Skin epidermis (tissue), 12 donors: ENCODE results near the gene EVX1.
A peak's percentile ranks its signal among the peaks of the same experiment; 100 is the strongest.

ENCODE experiments used
- H3K27ac ChIP-seq, 21 experiments: fragments of 200-600 bp; sonication (generic) in 11 of 21; one replicate each; pipeline ENCODE4 v1.5.0; 2020; ENCODE audit warnings: mild to moderate bottlenecking in 3 of 21, inconsistent platforms in 2 of 21, moderate library complexity in 2 of 21
- H3K4me3 ChIP-seq, 7 experiments: fragments of 200-600 bp; sonication (generic) in 2 of 7; one replicate each; pipeline ENCODE4 v1.5.0; 2020; ENCODE audit warnings: inconsistent platforms in 2 of 7, mild to moderate bottlenecking in 2 of 7, moderate library complexity in 1 of 7

The EVX1 gene

DNA sequence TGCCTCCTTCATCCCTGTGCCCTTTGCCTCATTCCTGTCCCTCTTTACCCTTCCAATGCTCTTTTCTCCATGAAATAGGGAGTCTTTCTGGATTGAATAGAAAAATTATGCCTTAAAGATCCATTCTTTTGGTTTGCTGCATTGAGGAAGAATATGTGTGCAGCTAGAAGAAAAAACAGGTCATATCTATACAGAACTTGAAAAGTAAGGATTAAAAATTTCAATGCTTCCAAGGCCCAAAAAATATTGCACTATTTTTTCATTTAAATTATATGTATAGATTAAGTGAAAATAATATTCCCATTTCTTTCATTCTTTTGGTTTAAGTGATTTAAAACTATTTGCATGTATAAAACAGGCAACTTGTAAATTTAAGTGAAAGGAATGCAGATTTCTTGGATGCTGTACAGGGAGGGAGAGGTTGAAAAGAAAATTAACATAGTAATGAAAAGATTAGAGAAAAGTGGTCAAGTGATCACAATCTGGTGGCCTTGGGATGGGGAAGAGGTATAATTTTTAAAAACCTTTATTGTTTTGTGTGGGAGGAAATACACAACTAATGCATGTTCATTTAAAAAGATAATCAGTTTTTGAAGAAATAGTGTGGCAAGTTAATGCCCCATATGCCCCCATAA lies 18.5 kb upstream of the EVX1 start:
- Histone ChIP-seq H3K27ac (no peak overlapping the region), H3K4me3 (no peak overlapping the region)

DNA sequence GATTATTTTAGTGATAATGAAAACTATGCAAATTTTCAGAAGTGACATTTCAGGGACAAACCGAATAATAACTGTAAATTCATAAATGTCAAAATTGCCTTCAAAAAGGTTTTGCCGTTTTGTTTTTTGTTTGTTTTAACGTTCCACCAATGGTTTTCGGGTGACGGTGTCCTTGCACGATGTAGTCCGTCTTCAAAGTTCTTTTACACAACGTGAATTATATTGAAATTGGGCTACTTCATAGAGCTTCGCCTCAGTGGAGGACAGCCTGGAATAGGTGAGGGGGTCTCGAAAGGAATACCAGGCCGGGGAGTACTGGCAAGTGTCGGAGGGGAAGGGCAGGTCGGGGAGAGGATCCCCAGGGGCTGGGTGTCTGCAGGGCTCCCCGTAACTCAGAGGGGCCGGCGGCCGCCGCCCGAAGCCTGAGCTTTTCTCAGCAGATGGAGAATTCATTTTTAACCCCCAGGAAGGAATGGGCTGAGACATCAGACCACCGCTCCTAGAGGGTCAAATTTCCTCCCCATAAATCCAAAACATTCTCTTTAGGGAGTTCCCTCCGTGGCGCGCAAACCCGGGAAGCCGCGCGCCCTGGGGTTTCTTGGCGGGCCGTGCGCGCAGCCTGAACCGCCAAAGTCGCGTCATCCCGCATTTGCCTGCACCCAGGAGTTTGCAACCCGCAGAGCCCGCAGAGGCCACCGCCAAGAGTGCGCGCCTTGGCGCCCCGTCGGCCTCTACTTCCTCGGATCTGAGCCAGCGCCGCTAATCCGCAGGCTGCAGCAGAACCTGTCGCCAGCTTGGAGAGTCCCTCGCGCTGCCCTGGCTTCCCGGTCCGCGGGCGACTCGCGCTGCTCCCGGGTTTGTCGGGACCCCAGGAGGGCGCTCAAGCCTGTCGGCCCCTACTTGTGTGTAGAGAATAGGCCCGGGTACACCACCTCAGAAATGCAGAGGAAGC lies 17.3 kb upstream of the EVX1 start:
- Histone ChIP-seq H3K27ac (no peak overlapping the region), H3K4me3 (no peak overlapping the region)

DNA sequence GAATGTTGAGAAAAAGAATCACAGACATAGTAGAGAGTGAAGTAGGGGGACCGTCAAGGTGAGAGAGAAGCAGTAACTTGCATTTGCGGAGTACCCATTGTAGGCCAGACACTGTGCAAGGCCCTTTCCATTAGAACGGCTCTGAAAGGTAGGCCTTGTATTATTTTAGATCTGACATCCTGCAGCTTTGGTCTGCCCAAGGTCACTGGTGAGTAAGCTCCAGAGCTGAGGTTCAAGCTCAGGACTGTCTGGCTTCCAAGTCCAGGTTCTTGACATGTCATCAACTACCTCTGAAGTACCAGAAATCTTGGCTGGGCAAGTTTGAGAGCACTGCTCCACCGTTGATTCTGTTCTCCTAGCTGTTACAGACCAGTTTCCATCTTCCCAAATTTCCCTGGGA lies 13.2 kb upstream of the EVX1 start:
- Histone ChIP-seq H3K27ac (no peak overlapping the region), H3K4me3 (no peak overlapping the region)

DNA sequence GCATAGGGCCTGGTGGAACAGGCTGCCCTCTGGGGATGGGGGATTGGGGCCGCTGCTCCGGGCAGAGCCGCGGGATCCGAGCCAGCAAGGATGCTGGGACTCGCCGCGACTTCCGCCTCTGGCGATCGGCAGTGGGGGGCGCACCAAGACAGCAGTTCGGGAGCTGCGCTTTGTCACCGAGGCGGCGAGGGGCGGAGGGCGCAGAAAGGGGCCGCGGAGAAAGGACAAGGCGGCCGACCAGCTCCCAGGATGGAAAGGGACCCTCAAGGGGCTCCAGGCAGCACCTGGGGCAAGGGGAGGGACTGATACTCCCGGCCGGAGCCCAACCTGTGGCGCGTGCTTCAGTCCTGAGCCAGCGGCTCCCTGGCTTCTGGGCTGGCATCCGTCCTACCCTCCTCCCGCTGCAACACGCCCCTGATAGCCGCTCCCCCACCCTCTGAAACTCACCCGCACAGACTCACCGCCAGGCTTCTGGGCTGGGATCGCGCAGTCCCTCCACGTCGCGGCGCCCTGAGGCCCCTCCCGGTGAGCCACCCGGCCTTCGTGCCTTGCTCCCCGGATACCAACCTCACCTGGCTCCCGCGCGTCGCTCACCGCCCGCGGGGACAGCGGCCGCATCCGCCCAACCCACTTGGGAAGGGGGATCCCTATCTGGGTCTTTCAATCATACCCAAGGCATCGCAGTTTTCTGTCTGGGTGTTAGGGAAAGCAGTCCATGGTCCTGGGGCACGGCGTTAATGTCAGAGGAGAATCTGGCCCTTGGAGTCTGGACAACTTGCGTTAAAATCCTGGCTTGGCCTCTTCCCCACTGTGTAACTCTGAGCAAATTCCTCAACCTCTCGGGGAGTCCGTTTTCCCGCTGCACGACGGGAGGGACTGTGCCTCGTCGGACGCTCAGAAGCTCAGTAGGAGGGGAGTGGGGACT lies 7.0 kb upstream of the EVX1 start:
- H3K4me3 ChIP-seq = peak overlapping the region in 6 of 7 experiments; percentile 5 to 36 (median 18)
- H3K27ac ChIP-seq = no peak overlapping the region

DNA sequence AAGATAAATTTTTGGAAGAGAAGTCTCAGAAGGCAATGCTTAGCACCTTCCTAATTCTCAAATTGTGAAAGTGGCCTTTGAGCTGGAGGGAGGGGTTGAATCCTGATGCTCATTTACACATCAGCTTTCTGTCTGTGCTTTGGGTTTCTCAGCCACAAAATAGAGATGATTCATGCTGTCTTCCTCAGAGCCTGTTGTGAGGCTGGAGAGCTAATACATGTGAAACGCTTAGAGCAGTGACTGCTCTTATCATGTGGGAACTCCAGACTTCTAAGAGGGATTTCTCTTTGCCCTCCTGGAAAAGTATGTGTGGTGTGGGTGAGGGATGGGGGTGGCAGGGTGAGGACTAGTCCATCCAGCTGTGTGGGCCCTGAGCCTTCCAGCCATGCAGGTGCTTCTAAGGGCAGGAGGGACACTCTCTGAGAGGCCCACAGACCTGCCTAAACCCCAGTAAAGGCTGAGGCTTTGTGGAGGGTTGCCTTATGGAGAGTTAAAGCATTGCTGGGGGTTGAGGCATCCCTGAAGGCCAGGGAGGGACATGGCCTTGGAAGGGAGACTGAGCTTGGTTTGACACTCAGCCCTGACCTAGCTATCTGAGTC lies 4.8 kb upstream of the EVX1 start:
- Histone ChIP-seq H3K4me3 (no peak overlapping the region), H3K27ac (no peak overlapping the region)

DNA sequence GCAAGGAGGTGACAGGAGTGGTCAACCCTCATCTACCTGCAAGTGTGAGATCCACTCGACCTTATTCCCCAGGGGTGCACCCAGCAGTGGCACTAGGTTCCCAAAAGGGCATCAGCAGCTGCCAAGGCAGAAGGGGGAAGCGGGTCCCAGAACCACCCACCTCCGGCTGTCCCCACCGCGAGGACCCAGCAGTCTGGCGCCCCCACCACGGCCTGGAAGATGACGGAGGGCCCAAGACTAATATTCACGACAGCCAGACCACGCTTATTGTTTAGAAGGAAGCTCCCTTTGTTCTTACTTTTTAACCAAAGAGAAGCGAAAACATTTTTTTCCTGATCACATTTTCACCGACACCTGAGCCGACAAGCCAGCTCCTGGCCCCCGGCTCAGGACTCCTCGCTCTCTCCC lies 3.6 kb upstream of the EVX1 start:
- no peak overlapping the region for H3K27ac ChIP-seq
- no peak overlapping the region for H3K4me3 ChIP-seq

DNA sequence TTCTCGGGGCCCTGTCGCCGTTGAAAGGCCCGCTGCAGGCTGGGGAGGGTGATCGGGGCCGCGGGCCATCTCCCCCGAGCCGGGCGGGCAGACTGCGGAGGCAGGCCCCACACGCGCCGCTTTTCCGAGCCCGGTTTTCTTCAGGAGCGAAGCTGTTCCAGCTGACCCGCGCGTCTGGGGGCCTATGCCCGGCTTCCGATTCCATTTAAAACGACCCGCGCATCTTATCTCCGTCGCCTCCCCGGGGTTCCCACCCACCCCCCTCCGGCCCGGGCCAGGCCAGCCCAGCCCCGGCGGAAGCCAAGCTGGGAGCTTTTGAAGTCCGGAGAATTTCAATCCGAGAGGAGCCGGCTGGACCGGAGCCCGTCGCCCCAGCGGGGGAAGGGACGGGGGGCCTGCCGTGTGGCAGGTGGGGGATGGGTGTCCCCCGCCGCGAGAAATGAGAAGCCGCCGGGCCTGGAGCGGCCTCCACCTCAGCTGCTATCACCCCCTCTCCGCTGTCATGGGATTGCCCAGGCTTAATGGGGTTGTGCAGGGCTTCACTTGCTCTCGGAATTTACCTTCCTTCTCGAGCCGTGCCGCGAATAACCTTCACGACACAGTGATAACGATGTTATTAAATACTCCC lies 3.1 kb upstream of the EVX1 start:
- H3K4me3 ChIP-seq = no peak overlapping the region
- H3K27ac ChIP-seq = no peak overlapping the region

DNA sequence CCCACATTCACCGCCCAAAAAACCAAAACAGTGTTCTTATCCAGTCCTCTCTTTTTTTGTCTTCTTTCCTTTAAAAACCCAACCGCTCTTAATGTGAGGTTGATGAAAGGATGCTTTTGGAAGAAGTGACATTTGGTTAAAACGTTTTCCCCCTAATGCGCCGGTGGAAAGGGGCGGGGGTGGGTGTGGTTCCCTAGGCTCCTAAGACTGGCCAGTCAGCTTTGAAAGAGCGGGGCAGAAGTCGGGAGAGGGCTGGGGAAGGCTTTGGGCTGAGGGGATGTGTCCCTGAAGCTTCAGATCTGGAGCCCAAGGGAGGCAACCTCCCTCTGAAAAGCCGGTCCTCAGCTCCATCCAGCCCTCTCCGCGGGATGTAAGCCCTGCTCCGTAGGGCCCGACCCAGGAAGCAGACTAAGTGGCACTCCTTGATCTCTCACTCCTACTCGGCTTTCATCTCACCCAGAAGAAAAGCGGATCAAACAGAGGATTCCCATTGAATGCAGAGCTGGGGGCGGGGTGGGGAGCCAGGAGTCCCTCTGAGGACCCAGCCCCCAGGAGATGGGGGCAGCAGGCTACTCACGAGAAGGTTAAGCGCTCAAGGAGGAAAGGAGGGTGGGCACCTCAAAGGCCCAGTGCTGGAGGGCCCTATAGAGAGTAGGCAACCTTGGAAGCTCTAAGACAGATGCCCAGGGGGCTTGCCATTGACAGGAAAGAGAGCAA lies 2.4 kb upstream of the EVX1 start:
- no peak overlapping the region for H3K27ac ChIP-seq
- no peak overlapping the region for H3K4me3 ChIP-seq

DNA sequence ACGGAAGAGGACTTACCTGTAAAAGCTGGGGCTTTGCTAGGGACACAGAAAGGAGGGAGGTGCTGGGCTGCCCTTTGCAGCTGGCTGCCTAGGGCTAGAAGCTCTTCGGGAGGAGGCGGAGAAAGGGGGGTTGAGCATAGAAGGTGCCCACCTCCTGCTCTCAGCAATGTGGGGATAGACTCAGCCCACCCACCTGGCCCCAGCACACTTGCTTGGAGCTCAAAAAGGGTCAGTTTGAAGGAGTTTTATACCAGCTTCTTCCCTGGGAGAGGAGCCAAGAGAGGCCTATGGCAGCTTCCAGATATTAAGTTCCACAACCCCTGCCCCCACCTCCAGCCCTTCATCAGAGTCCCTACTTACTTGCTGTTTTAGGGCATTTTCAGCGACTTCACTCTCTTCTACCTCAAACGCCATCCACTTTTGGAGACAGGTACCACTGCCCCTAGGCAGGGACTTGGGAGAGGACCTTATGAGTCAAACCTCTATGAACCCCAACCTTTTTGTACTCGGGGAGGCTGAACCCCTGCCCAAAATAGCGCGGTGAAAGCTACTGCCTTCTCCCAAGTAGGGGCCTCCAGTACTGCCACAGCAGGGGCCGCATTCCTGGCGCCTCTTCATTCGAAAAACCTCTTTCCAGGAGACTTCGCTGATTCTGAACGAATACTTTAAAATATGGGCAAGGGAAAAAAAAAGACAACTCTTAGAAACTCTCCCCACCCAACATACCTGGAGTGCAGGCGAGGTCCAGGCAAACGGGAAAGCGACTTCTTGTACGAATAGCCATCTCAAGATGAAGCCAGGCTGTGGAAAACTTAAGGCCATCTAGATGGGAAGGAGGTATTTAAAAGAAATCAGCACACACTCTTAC lies 1.2 kb upstream of the EVX1 start:
- Histone ChIP-seq H3K4me3 (no peak overlapping the region), H3K27ac (no peak overlapping the region)

DNA sequence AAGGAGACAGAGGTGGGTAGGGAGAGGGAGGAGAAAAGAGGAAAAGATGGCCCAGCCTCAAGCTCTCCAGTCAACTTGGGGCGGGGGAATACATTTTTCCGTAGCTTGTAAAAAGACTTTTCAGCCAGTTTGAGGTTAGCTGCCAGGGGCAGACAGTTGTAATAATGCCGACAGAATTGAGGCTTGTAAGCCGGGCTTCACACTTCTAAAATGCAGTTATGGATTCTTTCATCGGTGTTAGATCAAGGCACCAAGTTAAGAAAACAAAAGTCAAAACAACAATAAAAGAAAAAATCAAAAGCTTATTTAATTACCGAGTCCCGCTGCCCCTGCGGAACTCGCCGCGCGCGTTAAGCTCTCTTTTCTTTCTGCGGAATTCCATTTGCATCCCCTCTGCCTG lies 448 bp upstream of the EVX1 start:
- no peak overlapping the region for H3K27ac ChIP-seq
- H3K4me3 ChIP-seq = no peak overlapping the region

DNA sequence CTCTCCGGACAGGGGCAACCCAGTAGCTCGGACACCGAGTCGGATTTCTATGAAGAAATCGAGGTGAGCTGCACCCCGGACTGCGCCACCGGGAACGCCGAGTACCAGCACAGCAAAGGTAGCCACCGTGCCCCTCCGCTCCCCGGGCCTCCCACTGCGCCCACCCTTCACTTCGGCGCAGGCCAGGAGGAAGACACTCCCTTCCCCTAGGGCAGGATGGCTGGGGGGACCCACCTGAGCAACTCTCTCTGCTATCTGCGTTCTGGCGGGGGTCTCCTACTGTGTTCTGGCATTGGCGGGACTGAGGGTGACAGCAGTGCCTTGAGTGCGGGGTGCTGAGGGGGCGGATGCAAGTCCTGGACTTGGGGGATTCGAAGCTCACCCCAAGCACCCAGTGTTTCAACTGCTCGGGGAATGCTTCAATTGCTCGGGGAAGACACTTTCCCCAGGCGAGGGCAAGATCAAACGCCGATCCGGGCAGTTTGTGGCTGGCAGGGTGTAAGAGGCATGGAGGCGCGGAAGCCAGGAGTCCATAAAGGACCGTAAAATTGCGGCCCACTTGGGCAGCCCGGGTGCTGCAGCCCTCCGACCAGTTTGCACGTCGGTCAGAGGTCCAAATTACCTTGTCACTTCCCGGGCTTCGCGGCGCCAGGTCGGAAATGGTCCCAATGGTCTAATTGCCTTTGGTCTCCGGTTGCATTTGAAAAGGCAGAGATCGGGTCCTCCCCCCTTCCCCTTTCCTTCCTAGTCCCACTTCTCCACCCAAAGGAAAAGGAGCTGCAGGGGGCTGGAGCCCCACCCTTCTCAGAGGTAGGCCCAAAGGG lies 950 bp downstream of the EVX1 start:
- H3K27ac ChIP-seq = no peak overlapping the region

DNA sequence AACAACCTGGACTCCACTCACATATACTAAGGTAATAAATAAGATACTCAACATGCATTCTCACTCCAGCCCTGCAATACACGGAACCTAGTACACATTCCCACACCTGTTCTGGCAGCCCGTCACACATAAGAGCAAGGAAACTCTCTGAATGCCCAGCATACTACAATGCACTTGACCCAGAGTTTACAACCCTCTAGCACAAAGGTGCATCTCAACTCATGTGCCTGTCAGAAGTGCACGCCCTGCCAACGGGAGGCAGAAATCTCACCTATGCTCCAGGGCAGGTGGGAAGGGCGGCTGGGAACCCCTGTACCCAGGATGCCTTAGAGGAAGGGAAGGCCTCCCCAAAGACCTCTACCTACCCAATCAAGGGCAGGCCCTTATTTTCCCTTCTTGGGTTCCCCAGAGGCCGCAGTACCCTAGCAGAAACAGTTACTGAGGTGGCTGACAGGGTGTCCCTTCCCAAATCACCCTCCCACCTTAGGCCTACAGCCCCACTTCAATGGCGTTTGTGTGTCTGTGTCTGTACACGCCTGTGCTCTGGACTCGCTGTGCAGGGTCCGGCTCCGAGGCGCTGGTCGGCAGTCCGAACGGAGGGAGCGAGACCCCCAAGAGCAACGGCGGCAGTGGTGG lies 2.0 kb downstream of the EVX1 start:
- Histone ChIP-seq H3K27ac (no peak overlapping the region), H3K4me3 (no peak overlapping the region)

More for the DNA sequence above, 950 bp downstream of the EVX1 start:
- no peak overlapping the region for H3K4me3 ChIP-seq

DNA sequence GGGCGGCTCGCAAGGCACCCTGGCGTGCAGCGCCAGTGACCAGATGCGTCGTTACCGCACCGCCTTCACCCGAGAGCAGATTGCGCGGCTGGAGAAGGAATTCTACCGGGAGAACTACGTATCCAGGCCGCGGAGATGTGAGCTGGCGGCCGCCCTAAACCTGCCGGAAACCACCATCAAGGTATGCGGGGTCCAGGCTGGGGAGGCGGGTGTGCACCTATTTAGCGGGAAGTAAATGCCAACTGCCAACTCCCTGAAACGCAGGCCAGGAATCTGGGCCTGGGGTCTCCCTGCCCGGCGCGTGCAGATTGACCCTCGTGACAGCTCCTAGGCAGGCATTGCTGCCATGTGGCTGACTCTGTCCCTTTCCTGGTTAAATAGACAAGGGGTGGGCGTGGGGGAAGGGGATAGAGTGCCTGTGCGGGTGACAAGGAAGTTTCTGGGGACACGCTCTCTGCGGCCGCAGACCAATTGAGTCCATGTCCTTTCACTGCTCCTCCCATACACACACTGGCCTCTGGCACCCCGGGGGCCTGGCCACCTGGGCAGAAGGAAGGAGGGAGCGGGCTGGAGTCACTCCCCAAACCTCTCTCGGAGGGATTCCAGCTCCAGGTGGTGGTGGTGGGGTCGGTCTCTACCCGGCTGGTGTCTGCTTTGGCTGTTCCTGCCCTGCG lies 2.7 kb downstream of the EVX1 start:
- Histone ChIP-seq H3K4me3 (peak overlapping the region in 1 of 7 experiments; percentile 16), H3K27ac (no peak overlapping the region)

DNA sequence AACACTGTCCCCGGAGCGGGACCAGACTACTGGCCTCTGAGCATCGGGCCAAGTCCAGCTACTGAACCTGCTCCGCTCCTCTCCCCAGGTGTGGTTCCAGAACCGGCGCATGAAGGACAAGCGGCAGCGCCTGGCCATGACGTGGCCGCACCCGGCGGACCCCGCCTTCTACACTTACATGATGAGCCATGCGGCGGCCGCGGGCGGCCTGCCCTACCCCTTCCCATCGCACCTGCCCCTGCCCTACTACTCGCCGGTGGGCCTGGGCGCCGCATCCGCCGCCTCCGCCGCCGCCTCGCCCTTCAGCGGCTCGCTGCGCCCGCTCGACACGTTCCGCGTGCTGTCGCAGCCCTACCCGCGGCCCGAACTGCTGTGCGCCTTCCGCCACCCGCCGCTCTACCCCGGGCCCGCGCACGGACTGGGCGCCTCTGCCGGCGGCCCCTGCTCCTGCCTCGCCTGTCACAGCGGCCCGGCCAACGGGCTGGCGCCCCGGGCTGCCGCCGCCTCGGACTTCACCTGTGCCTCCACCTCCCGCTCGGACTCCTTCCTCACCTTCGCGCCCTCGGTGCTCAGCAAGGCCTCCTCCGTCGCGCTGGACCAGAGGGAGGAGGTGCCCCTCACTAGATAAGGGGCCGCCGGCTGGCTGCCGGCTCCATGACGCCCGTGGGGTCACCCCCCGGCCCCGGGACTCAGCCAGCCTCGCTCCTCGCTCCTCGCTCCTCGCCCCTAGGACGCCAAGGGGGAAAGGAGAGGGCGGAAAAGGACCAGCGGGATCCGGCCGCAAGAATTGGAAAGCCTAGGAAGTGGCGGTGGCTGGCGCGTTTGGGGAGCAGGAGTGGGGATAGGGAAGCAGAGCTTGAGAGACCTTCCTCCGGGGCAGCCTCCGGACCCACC lies 3.4 kb downstream of the EVX1 start:
- Histone ChIP-seq H3K27ac (no peak overlapping the region), H3K4me3 (peak overlapping the region in 2 of 7 experiments; percentile 16 to 17)

DNA sequence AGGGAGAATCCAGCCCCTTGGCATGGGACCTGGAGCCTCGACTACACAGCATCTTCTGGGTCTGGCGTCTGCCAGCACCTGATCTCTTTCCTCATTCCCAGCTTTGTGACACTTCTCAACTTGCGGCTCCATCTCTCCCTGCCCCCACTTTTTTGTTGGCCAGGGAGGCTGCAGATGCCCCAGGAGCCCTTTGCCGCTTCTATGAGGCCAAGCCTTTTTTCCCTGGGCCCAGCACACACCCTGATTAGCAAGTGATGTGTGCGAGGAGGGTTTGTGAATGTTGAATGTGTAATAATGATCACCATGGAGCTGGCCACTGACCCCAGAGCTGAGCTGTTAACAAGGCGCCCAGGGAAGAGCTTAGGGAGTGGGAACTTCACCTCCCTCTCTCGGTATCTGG lies 4.4 kb downstream of the EVX1 start:
- H3K4me3 ChIP-seq = no peak overlapping the region
- H3K27ac ChIP-seq = no peak overlapping the region
